Measurements from ENCODE around the gene IMMP2L.

GRCh38 chr7:111374027-111374426, 188.3 kb downstream of the IMMP2L start:
- TF ChIP-seq CTCF (IDR thresholded peaks at IDR 0.05) (no peak), POLR2A (IDR thresholded peaks at IDR 0.05) (no peak)

Data from uterus (tissue), 2 donors.